Activated naive CD4-positive, alpha-beta T cell treated with anti-CD3 and anti-CD28 coated beads, Interleukin-2, amount 50 U/mL, for 72 hours (primary cell): ENCODE data around the gene POLR1A. TPM values are rescaled to one million over a fixed set of nuclear protein-coding genes. Genes with fewer than 3 reads are reported as not detected.

Source experiments
- ATAC-seq, 2 donors: fragments of 150-1000 bp; cut with Tn5 transposase; 2 replicates each; pipeline ENCODE4 v1.10.0; 2021; ENCODE audit warnings: mild to moderate bottlenecking in 2 of 2, moderate library complexity in 2 of 2
- DNase-seq, 2 donors: peaks; one replicate each; pipeline ENCODE4 v3.0.0; 2021 to 2022; ENCODE audit warnings: low spot score in 2 of 2
- H3K27ac Mint-ChIP-seq, 2 donors: one replicate each; pipeline ENCODE4 v1.8.0; 2022; ENCODE audit warnings: mild to moderate bottlenecking in 2 of 2, mixed read lengths in 2 of 2
- H3K36me3 Mint-ChIP-seq, 2 donors: one replicate each; pipeline ENCODE4 v1.8.0; 2022; ENCODE audit warnings: mixed read lengths in 2 of 2
- H3K9me3 Mint-ChIP-seq, 2 donors: one replicate each; pipeline ENCODE4 v1.8.0; 2022; ENCODE audit warnings: mixed read lengths in 2 of 2
- total RNA-seq, 2 donors: library from RNA; stranded (reverse); gene quantifications; one replicate each; pipeline ENCODE4 v1.2.3, GENCODE V29; 2022

Gene POLR1A
- total RNA-seq, 2 donors from 2014 or later, result 32.8 to 38.8 TPM

- Mint-ChIP-seq H3K9me3 (no peaks in the 10 kb centered on the region), H3K36me3 (peaks cover 13 to 19% of the 10 kb centered on the region in 2 donors), H3K27ac (no peak overlapping the region)
- no peak for DNase-seq
- no peak for ATAC-seq
Observed at GRCh38 chr2:86025229-86025820, 80.4 kb downstream of the POLR1A start.

DNA sequence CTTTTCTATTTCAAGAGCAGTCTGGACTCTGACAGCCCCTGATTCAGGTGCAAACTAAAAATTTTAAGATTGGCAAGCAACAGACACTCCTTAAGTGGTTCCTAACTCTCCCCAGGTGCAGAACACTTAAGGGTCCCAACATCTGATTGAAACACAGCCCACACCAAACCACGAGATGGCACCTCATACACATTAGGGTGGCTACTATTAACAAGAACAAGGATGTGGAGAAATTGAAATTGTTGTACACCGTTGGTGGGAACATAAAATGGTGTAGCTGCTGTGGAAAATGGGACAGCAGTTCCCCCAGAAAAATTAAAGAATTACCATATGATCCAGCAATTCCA is 82.3 kb downstream of the POLR1A start:
- Mint-ChIP-seq H3K27ac (no peak overlapping the region), H3K9me3 (no peaks in the 10 kb centered on the region)

GRCh38 chr2:86022661-86023365 is 82.9 kb downstream of the POLR1A start:
- Mint-ChIP-seq H3K9me3 (no peaks in the 10 kb centered on the region), H3K27ac (peak overlapping the region; percentile 44 to 48), H3K36me3 (peaks cover 7 to 15% of the 10 kb centered on the region in 2 donors)
- ATAC-seq, result peak in 1 of 2 donors; percentile 71
- DNase-seq, result no peak

More for the DNA sequence above, 82.3 kb downstream of the POLR1A start:
- no peak for ATAC-seq
- H3K36me3 Mint-ChIP-seq, result peaks cover 8 to 17% of the 10 kb centered on the region in 2 donors
- no peak for DNase-seq

GRCh38 chr2:86021396-86022378 is 84.0 kb downstream of the POLR1A start:
- Mint-ChIP-seq H3K27ac (peak overlapping the region in 1 of 2 donors; percentile 65), H3K36me3 (peaks cover 0 to 6% of the 10 kb centered on the region in 2 donors), H3K9me3 (no peaks in the 10 kb centered on the region)
- ATAC-seq (peak in 1 of 2 donors; percentile 22), DNase-seq (no peak)

DNA sequence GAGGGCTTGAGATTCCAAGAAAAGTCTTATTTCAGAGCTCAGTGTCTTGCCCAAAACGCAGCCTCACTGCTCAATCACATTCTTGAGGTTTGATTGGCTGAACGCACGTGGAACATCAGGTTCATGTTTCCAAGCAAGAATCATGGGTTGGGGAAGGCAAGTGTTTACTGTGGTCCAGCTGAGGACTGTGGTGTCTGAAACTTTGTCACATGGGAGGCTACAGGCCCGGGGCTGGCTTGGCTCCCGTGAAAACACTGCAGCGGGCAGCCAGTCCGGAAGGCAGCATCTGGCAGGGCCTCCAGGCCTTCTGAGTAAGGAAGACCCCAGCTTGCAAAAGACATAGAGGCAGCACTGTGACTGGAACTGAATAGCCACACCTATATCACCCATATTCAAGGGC is 84.7 kb downstream of the POLR1A start:
- no peak for ATAC-seq
- no peak for DNase-seq
- no peaks in the 10 kb centered on the region for H3K9me3 Mint-ChIP-seq
- H3K27ac Mint-ChIP-seq, result no peak overlapping the region
- H3K36me3 Mint-ChIP-seq, result peaks cover 0 to 6% of the 10 kb centered on the region in 2 donors

DNA sequence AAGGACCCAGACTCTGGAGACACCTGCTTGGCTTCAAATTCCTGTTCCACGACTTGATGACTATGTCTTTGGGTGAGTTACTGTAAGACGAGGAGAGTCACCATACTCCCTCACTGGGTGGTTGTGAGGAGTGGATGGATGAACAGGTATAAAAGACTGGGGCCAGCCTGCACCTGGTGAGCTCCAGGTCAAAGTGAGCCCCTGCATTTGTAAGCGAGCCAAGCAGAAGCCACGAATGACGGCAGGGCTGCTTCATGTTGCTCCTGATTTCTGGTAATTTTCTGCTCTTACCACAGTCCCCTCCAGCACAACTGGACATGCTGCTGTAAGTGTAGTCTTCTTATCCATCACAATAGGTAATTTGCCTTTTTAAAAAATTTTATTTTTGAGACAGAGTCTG is 86.6 kb downstream of the POLR1A start:
- DNase-seq (no peak), ATAC-seq (no peak)
- Mint-ChIP-seq H3K9me3 (peaks cover 4 to 7% of the 10 kb centered on the region in 2 donors), H3K36me3 (peaks cover 7 to 11% of the 10 kb centered on the region in 2 donors), H3K27ac (no peak overlapping the region)

DNA sequence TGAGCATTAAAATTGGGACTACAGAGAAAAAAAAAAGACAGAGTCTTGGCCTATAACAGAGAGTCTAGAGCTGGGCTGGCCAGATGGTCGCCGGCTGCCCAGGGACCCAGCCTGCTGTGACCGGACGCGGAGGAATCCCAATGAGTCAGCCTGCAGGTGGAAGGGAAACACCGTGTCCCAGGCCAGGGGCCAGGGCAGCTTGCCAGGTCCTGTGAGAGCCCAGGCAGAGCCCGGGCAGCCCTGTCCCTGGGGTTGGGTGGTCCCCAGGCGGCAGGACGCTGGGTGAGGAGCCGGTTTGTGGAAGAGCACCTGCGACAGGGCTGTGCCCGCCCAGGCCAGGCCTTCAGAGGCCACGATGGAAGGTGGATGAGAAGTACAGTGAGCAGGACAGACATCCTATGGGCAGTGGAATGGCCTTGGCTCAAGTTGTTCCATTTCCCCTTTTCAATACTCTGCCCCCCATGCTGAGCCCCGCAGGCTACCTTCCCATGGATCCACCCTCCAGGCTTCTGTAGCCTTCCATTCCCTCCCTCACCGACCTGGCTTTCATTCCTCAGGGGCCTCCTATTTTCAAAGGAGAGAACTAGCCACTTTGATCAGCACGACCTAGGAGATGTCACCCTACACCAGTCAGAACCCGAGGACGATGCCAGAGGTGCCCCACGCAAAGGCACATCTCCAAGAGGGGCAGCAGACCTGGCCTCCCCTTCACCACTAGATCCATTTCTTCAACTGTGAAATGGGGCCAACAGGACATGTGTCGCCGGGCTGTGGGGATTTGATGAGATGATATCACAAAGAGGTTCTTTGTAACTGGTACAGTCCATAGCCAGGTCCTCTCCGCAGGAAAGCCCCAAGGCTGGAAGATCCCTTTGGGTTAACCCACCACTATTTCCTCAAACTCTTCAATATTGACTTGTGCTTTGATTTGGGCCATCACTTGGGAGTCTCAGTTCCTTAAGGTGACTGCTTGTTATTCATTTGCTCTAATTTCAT is 87.5 kb downstream of the POLR1A start:
- Mint-ChIP-seq H3K9me3 (peaks cover 12 to 13% of the 10 kb centered on the region in 2 donors), H3K36me3 (peaks cover 10 to 17% of the 10 kb centered on the region in 2 donors), H3K27ac (peak overlapping the region in 1 of 2 donors; percentile 39)
- no peak for ATAC-seq
- DNase-seq, result no peak

DNA sequence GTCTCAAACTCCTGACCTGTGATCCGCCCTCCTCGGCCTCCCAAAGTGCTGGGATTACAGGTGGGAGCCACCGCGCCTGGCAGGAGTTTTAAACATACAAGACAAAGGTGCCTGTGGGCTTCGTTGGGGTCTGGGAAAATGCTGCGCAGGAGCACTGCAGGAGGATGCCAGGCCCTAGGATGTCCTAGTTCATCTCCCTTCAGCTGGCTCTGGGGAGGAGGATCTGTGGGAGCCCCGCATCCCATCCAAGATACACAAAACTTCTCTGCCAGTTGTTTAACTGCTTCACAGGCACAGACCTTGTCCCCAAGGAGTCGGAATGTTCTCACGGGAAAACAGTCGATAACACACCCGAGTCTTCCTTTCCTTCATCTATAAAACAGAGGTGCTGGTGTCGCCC is 89.1 kb downstream of the POLR1A start:
- peaks cover 12 to 13% of the 10 kb centered on the region in 2 donors for H3K9me3 Mint-ChIP-seq
- DNase-seq (no peak), ATAC-seq (no peak)
- H3K27ac Mint-ChIP-seq, result no peak overlapping the region
- H3K36me3 Mint-ChIP-seq, result peaks cover 10 to 17% of the 10 kb centered on the region in 2 donors

- DNase-seq (no peak), ATAC-seq (no peak)
- Mint-ChIP-seq H3K9me3 (peaks cover 12 to 13% of the 10 kb centered on the region in 2 donors), H3K27ac (no peak overlapping the region), H3K36me3 (peaks cover 10 to 17% of the 10 kb centered on the region in 2 donors)
Observed at GRCh38 chr2:86015699-86016098, 90.0 kb downstream of the POLR1A start.

DNA sequence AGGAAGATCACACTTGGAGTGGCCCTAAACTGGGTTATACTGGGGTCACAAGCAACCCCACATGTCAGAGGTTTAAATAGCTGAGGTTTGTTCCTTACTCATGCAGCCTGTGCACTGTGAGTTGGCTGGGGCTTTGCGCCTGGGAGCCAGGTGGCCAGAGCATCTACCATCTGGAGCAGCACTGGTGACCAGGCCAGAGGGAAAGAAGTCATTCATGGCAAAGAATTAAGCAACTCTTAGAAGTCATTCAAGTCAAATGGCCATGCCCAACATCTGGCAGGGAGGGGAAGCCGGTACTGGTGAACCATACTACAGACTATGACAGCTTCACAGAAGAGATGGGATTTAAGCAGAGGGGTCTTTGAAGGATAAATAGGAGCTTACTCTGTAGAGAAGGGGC is 90.7 kb downstream of the POLR1A start:
- no peak for DNase-seq
- no peak for ATAC-seq
- H3K36me3 Mint-ChIP-seq, result peaks cover 10 to 17% of the 10 kb centered on the region in 2 donors
- H3K27ac Mint-ChIP-seq, result no peak overlapping the region
- peaks cover 12 to 13% of the 10 kb centered on the region in 2 donors for H3K9me3 Mint-ChIP-seq

GRCh38 chr2:86014493-86014892 is 91.2 kb downstream of the POLR1A start:
- peaks cover 12 to 13% of the 10 kb centered on the region in 2 donors for H3K9me3 Mint-ChIP-seq
- no peak overlapping the region for H3K27ac Mint-ChIP-seq
- DNase-seq (no peak), ATAC-seq (no peak)
- peaks cover 10 to 17% of the 10 kb centered on the region in 2 donors for H3K36me3 Mint-ChIP-seq

- DNase-seq (no peak), ATAC-seq (no peak)
- peaks cover 12 to 13% of the 10 kb centered on the region in 2 donors for H3K9me3 Mint-ChIP-seq
- H3K36me3 Mint-ChIP-seq, result peaks cover 10 to 17% of the 10 kb centered on the region in 2 donors
- peak overlapping the region in 1 of 2 donors; percentile 55 for H3K27ac Mint-ChIP-seq
Observed at GRCh38 chr2:86012007-86012712, 93.5 kb downstream of the POLR1A start.

DNA sequence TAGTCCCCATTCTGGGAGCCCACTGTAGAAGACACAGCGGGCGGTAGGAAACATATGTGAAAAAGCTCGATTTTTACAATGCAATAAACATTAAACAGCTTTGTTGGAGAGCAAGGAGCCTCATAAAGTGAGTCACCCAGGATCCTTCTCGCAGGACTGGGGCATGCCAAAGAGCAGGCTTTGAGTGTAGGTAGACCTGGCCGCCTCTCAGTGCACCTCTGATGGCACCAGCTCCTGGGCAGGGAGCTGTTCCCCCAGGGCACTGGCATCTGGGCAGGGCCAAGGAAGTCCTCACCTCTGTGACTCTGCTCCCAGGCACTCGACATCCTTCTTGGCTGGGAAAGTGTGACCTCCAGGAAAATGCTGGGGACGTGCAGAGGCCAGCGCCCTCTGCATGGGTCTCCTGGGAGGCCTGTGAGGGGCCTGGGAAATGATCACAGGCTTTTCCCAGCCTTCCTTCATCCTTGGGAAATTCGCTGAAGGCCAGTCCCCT is 94.2 kb downstream of the POLR1A start:
- Mint-ChIP-seq H3K36me3 (peaks cover 10 to 19% of the 10 kb centered on the region in 2 donors), H3K27ac (no peak overlapping the region), H3K9me3 (peaks cover 12 to 18% of the 10 kb centered on the region in 2 donors)
- ATAC-seq (no peak), DNase-seq (no peak)

DNA sequence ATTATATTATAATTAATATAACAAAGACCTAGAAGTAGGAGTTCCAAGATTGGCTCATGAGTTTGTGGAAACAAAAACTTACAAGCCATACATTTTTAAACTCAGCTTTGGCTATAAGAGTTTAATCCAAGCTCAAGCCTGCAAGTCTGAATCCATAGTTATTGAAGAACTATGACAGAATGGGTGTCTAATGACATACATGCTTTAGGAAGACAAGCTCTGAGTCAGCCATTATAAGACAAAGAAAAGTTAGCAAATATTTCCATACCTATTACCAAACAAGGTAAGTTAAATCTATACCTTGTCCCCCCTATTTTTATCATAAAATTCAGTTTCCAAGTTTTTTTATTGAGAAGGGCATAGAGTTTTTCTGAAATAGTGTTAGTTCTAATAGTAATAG is 95.6 kb downstream of the POLR1A start:
- H3K9me3 Mint-ChIP-seq, result peaks cover 15 to 28% of the 10 kb centered on the region in 2 donors
- DNase-seq (no peak), ATAC-seq (no peak)
- H3K36me3 Mint-ChIP-seq, result peaks cover 10 to 27% of the 10 kb centered on the region in 2 donors
- no peak overlapping the region for H3K27ac Mint-ChIP-seq

DNA sequence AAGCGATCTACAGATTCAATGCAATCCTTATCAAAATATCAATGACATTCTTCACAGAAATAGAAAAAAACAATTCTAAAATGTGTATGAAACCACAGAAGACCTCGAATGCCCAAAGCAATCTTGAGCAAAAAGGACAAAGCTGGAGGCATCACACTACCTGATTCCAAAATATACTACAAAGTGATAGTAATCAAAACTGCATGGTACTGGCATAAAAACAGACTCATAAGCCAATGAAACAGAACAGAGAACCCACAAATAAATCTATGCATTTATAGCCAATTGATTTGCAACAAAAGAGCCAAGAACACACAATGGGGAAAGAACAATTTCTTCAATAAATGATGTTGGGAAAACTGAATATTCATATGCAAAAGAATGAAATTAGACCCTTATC is 99.2 kb downstream of the POLR1A start:
- H3K36me3 Mint-ChIP-seq, result peaks cover 0 to 11% of the 10 kb centered on the region in 2 donors
- DNase-seq (no peak), ATAC-seq (no peak)
- no peak overlapping the region for H3K27ac Mint-ChIP-seq
- H3K9me3 Mint-ChIP-seq, result peaks cover 7 to 22% of the 10 kb centered on the region in 2 donors
